Stimulated activated CD8-positive, alpha-beta memory T cell treated with anti-CD3 and anti-CD28 coated beads, Interleukin-15, amount 100 ng/mL, for 24 hours (primary cell): ENCODE measurements around the gene CHD8.

Experiments used
- DNase-seq: peaks from one replicate; pipeline ENCODE4 v3.0.0-alpha.2; 2020; ENCODE audit warnings: low read depth

CHD8 gene

GRCh38 chr14:21369949-21370679, 85.8 kb downstream of the CHD8 start:
- no peak for DNase-seq

DNA sequence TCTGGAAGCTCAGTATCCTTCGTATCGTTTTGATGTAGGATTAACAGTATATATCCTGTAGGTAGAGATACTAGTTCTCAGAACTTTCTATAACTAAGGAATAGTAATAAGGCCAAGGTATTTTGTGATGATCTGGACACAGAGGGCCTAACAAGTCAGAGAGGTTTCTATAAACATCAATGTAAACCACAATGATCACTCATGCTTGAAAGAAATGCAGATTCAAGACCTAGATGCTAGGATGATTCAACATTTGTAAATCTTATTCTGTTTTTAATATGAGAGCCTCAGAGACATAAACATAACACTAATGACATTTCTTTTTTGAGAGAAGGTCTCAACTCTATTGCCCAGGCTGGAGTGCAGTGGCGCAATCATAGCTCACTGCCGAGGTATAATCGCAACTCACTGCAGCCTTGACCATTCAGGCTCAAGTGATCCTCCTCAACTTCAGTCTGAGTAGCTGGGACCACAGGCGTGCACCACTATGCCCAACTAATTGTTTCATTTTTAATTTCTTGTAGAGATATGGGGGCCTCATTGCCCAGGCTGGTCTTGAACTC, 88.3 kb downstream of the CHD8 start:
- no peak for DNase-seq

GRCh38 chr14:21356511-21356910, 99.4 kb downstream of the CHD8 start:
- DNase-seq: no peak

- no peak for DNase-seq
Measured at GRCh38 chr14:21352587-21352986, 103.3 kb downstream of the CHD8 start.

DNA sequence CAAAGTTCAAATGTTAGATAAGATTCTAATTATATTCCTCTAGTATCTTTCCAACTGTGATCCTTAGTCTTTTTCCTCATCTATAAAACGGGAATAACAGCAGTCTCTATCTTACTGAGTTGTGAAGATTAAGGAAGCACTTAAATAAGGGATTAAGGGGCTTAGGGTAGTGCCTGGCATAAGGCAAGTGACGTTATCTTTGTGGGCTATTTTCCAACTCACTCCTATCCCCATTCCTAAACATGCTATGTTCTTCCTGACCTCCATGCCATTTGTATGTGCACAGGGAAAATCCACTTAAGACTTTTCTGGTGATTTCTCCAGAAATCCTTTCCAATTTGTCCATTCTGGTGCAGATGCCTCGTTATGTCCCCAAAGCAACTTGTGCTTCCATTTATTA, 105.4 kb downstream of the CHD8 start:
- DNase-seq: no peak

- no peak for DNase-seq
Measured at GRCh38 chr14:21347201-21347600, 108.7 kb downstream of the CHD8 start.

DNA sequence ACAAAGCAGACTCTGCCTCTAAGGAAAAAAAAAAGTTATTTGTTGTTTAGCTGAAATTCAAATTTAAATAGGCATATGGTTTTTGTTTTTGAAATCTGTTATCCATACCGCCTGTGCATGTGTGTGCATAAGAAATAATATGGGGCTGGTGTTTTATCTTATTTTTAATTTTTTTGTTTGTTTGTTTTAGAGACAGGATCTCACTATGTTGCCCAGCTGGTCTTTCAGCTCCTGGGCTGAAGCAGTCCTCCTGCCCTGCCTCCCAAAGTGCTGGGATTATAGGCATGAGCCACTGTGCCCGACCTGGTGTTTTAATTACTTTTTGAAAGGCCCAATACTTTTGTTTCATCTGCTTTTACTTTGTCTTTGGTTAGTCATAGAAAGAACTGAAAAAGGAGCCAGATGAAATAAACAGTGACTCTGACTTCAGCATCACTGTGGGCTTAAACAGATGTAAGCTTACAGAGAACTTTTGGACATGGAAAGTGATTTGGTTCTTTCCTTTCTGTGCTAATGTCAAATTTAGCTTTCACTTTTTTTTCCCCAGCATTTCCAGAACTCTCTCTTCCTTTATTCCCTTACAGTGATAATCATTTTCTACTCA, 109.3 kb downstream of the CHD8 start:
- DNase-seq: no peak

DNA sequence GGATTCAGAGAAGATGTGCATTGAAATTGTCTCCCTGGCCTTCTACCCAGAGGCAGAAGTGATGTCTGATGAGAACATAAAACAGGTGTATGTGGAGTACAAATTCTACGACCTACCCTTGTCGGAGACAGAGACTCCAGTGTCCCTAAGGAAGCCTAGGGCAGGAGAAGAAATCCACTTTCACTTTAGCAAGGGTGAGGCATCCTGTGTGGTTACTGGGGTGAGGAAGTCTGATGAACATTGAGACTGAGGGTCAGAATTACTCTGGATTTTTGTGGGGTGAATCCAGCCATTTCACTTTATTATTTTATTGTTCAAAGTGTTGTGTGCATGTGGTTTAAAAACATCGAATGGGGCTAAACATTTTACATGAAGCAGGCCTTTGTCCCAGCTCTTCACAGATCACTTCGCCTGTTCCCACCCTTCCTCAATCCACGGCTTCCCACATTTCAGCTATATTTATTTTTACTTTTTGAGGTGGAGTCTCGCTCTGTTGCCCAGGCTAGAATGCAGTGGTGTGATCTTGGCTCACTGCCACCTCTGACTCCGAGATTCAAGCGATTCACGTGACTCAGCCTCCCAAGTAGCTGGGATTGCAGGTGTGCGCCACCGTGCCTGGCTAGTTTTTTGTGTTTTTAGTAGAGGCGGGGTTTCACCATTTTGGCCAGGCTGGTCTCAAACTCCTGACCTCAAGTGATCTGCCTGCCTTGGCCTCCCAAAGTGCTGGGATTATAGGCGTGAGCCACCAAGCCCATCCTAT, 112.7 kb downstream of the CHD8 start:
- no peak for DNase-seq
